Ovary (tissue), 3 donors: ENCODE measurements around the gene ARAP3.
A peak's percentile ranks its signal among the peaks of the same experiment; 100 is the strongest.

Experiments
- CTCF ChIP-seq, 3 donors: fragments of 450-650 bp in 2 of 3; fragments of 200-600 bp in 1 of 3; IDR thresholded peaks; one replicate each; pipeline versions ENCODE4 v1.5.1 to v1.8.0; 2016 to 2022; ENCODE audit warnings: antibody characterized with exemption in 3 of 3, mild to moderate bottlenecking in 1 of 3
- EP300 ChIP-seq: sonication (generic); formaldehyde crosslinking; IDR thresholded peaks from one replicate; pipeline ENCODE4 v1.6.1; 2017; ENCODE audit warnings: antibody characterized with exemption
- POLR2A ChIP-seq: fragments of 450-650 bp; IDR thresholded peaks from one replicate; pipeline ENCODE4 v1.6.1; 2017; ENCODE audit warnings: antibody characterized with exemption, mild to moderate bottlenecking, moderate library complexity
- donor health status: DM: no; HTN: no; CAD: no.

- peak; percentile 94 to 95 (median 95) for TF ChIP-seq CTCF (IDR thresholded peaks at IDR 0.05)
- TF ChIP-seq POLR2A, result no peak
- TF ChIP-seq EP300, result no peak
Measured at GRCh38 chr5:141691867-141692532, 10.0 kb upstream of the ARAP3 start.
